Measurements from ENCODE around the gene CERS3. TPM values are rescaled to one million over a fixed set of nuclear protein-coding genes. Genes with fewer than 3 reads are reported as not detected.

CERS3 gene
- total and polyA plus RNA-seq, 10 of the 15 experiments (the other 5 are each of a cell fraction or from before 2014, with no cell fraction given): not detected

DNA sequence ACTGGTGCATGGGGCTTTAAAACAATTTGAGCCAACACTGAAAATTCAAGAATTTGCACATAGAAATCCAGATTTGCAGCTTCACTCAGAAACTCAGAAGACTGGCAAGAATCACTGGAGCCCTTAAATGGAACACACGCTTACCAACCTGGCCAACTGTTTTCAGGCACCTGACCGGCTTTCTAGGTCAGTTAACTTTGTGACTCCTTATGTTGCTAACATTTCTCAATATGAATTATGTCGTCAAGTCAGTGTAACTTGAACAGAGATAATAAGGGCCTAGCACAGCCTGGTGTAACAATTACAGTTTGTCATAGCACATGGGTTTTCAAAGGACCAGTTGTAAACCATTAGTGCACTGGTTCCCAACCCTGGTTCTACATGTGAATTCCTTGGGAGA, 6.8 kb downstream of the CERS3 start:
- no peaks in the 10 kb centered on the region for H3K27me3 ChIP-seq (replicated peaks in 1 of 2; ENCODE audit: control insufficient read depth in 2 of 2, insufficient read depth in 2 of 2, low read length in 1 of 2)
- no peak overlapping the region for H3K9ac ChIP-seq (ENCODE audit: control insufficient read depth, insufficient read depth, low read length)
- no TSS peak for BruUV-seq (replicated peaks)
- H3K4me1 ChIP-seq (ENCODE audit: control insufficient read depth, insufficient read depth, low read length): no peaks in the 10 kb centered on the region
- WGBS (ENCODE audit: insufficient coverage, insufficient replicate concordance, low lambda C conversion rate, missing lambda C conversion rate): 46% methylated on average over 3 of the region's 3 CpGs
- H3K4me2 ChIP-seq (ENCODE audit: control insufficient read depth, insufficient read depth): no peak overlapping the region
- H3K9me3 ChIP-seq (replicated peaks; ENCODE audit: control insufficient read depth, insufficient read depth, low read length): no peaks in the 10 kb centered on the region
- ChIA-PET SMC1A (ENCODE audit: uncharacterized antibody, unreplicated experiment) (no interaction called here), CTCF (no interaction called here), RAD21 (ENCODE audit: unreplicated experiment) (no interaction called here), POLR2A (no interaction called here)
- intact Hi-C loops (cut with micrococcal nuclease; ENCODE audit: unreplicated experiment) (no loop called here), in situ Hi-C loops (cut with MboI) (no loop called here)
- TF ChIP-seq POU2F2 (IDR thresholded peaks at IDR 0.05; ENCODE audit: borderline replicate concordance, low read depth, low read length) (no peak), JUND (IDR thresholded peaks at IDR 0.05; ENCODE audit: low read depth, low read length) (no peak)
- TF ChIP-seq, protein P1, sequence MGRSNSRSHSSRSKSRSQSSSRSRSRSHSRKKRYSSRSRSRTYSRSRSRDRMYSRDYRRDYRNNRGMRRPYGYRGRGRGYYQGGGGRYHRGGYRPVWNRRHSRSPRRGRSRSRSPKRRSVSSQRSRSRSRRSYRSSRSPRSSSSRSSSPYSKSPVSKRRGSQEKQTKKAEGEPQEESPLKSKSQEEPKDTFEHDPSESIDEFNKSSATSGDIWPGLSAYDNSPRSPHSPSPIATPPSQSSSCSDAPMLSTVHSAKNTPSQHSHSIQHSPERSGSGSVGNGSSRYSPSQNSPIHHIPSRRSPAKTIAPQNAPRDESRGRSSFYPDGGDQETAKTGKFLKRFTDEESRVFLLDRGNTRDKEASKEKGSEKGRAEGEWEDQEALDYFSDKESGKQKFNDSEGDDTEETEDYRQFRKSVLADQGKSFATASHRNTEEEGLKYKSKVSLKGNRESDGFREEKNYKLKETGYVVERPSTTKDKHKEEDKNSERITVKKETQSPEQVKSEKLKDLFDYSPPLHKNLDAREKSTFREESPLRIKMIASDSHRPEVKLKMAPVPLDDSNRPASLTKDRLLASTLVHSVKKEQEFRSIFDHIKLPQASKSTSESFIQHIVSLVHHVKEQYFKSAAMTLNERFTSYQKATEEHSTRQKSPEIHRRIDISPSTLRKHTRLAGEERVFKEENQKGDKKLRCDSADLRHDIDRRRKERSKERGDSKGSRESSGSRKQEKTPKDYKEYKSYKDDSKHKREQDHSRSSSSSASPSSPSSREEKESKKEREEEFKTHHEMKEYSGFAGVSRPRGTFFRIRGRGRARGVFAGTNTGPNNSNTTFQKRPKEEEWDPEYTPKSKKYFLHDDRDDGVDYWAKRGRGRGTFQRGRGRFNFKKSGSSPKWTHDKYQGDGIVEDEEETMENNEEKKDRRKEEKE (IDR thresholded peaks at IDR 0.05): no peak
- DNase-seq (ENCODE audit: low read depth, low spot score): no peak
- no peak for ATAC-seq
- no peak overlapping the region for H2AFZ ChIP-seq (ENCODE audit: control insufficient read depth, low read depth, low read length)
- no peaks in the 10 kb centered on the region for H3K79me2 ChIP-seq (ENCODE audit: control insufficient read depth, insufficient read depth, low read length)
- no peak overlapping the region for H3K4me3 ChIP-seq
- H4K20me1 ChIP-seq (ENCODE audit: control insufficient read depth, insufficient read depth): no peaks in the 10 kb centered on the region
- no peak overlapping the region for H3K27ac ChIP-seq (ENCODE audit: control insufficient read depth, insufficient read depth)
- FAIRE-seq: no peak
- no peaks in the 10 kb centered on the region for H3K36me3 ChIP-seq (ENCODE audit: control insufficient read depth in 2 of 2, insufficient read depth in 2 of 2, low read length in 1 of 2)

DNA sequence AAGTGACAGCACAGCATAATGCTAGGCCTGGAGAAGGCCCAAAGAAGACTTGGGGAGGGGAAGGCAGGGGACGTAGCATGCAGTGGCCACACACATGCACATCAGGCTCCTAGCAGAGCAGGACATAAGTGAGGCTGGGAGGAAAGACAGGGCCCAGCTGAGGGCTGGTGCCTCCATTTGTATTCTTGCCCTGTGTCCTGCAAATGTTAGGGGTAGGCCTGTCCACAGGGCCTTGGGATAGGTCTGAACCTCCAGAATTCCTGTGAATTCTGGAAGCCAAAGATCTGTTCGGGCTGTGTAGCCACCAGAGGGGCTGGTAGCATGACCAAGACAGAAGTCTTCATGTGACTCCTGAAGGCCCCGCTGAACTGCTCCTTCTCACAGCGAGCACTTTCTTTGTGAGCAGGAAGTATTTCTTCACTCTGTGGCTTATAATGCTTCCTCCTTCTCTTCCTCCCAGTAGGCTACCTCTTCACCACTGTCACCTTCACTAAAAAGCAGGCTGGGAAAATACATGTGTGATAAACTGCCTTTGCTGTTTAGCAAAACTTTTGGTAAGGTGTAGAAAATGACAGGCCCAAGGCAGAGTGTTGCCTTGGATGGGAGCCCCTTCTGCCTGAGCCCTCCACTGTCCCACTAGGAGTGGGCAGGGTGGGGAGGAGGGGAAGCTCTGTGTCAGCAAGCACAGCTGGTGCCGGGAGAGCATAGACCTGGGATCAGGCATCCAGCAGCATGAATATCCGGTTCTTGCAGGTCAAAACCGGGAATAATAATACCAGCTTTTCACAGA, 8.4 kb downstream of the CERS3 start:
- H3K9ac ChIP-seq (ENCODE audit: control insufficient read depth, insufficient read depth, low read length): no peak overlapping the region
- in situ Hi-C loops (cut with MboI): no loop called here
- H4K20me1 ChIP-seq (ENCODE audit: control insufficient read depth, insufficient read depth): no peaks in the 10 kb centered on the region
- no peak overlapping the region for H2AFZ ChIP-seq (ENCODE audit: control insufficient read depth, low read depth, low read length)
- DNase-seq (ENCODE audit: low read depth, low spot score): no peak
- no peaks in the 10 kb centered on the region for H3K4me1 ChIP-seq (ENCODE audit: control insufficient read depth, insufficient read depth, low read length)
- CTCF ChIA-PET: no interaction called here
- intact Hi-C loops (cut with micrococcal nuclease; ENCODE audit: unreplicated experiment): no loop called here
- BruUV-seq (replicated peaks): no TSS peak
- ATAC-seq: no peak
- no peaks in the 10 kb centered on the region for H3K79me2 ChIP-seq (ENCODE audit: control insufficient read depth, insufficient read depth, low read length)
- 30% methylated on average over 7 of the region's 7 CpGs for WGBS (ENCODE audit: insufficient coverage, insufficient replicate concordance, low lambda C conversion rate, missing lambda C conversion rate)
- no peaks in the 10 kb centered on the region for H3K27me3 ChIP-seq (replicated peaks in 1 of 2; ENCODE audit: control insufficient read depth in 2 of 2, insufficient read depth in 2 of 2, low read length in 1 of 2)
- no peak overlapping the region for H3K4me2 ChIP-seq (ENCODE audit: control insufficient read depth, insufficient read depth)
- FAIRE-seq: no peak
- H3K36me3 ChIP-seq (ENCODE audit: control insufficient read depth in 2 of 2, insufficient read depth in 2 of 2, low read length in 1 of 2): no peaks in the 10 kb centered on the region
- RAD21 ChIA-PET (ENCODE audit: unreplicated experiment): no interaction called here
- POLR2A ChIA-PET: no interaction called here
- H3K27ac ChIP-seq (ENCODE audit: control insufficient read depth, insufficient read depth): no peak overlapping the region
- H3K4me3 ChIP-seq: no peak overlapping the region
- SMC1A ChIA-PET (ENCODE audit: uncharacterized antibody, unreplicated experiment): no interaction called here
- H3K9me3 ChIP-seq (replicated peaks; ENCODE audit: control insufficient read depth, insufficient read depth, low read length): no peaks in the 10 kb centered on the region
- no peak for TF ChIP-seq ASH2L (IDR thresholded peaks at IDR 0.05; ENCODE audit: borderline replicate concordance, low read depth)
- TF ChIP-seq SUZ12 (IDR thresholded peaks at IDR 0.05; ENCODE audit: unreplicated experiment): no peak
- TF ChIP-seq, protein P2, sequence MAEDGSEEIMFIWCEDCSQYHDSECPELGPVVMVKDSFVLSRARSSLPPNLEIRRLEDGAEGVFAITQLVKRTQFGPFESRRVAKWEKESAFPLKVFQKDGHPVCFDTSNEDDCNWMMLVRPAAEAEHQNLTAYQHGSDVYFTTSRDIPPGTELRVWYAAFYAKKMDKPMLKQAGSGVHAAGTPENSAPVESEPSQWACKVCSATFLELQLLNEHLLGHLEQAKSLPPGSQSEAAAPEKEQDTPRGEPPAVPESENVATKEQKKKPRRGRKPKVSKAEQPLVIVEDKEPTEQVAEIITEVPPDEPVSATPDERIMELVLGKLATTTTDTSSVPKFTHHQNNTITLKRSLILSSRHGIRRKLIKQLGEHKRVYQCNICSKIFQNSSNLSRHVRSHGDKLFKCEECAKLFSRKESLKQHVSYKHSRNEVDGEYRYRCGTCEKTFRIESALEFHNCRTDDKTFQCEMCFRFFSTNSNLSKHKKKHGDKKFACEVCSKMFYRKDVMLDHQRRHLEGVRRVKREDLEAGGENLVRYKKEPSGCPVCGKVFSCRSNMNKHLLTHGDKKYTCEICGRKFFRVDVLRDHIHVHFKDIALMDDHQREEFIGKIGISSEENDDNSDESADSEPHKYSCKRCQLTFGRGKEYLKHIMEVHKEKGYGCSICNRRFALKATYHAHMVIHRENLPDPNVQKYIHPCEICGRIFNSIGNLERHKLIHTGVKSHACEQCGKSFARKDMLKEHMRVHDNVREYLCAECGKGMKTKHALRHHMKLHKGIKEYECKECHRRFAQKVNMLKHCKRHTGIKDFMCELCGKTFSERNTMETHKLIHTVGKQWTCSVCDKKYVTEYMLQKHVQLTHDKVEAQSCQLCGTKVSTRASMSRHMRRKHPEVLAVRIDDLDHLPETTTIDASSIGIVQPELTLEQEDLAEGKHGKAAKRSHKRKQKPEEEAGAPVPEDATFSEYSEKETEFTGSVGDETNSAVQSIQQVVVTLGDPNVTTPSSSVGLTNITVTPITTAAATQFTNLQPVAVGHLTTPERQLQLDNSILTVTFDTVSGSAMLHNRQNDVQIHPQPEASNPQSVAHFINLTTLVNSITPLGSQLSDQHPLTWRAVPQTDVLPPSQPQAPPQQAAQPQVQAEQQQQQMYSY (CRISPR knock-in tag; IDR thresholded peaks at IDR 0.05): no peak
